ENCODE measurements around the gene KSR2.

The KSR2 gene

DNA sequence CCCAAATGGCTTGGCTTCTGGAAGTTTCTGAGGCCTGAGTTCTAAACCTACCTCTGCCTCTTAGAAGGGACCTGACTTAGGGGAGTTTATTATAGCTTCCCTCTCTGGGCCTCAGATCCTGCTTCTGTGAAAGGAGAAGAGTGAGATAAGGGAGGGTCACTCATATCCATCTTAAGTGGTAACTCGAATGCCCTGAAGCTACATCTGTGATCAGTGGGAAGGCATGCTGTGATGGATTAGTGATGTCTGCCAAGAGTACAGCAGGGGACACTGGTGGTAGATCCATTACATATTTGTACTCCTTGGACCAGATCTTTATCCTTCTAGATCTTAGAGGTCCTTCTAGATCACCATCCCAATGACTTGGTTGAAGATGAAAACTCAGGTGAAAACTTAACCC is 509.6 kb downstream of the KSR2 start:
- DNase-seq (ENCODE audit: low read depth in 3 of 3): no peak

DNA sequence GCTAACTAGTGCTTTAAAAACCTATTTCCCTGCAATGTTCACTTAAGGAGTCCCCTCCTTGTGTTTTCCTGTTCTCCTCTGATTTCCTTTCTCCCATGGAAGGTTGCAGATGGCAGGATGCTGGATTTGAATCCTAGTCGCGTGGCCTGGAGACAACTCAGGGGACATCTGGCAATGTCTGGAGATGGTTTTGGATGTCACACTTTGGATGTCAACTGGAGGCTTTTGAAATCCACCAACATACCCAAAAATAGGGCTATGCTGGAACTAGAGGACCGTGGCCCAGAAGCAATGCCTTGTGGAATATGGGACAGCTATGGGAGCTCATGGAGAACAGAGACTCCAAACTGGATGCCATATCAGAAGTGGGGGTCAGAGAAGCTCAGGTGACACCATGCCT is 511.6 kb downstream of the KSR2 start:
- DNase-seq (ENCODE audit: low read depth in 3 of 3): no peak

DNA sequence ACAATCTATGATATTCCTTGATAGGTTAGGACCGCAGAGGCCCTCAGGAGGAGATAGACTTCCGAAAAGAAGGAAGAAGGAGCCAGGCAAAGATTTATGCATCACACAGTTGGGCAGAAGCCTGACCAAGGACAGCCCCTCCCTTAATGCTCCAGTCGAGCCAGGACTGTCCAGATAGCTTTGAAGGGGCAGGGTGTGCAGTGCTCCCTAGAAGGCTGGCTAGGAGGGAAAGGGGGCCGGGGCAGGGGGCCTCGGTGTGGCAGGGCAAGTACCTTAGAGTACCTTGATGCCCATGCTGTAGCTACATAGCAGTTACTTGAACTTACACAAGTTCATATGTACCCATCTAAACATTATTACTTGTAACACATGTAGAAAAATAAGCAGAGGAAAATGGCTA is 512.7 kb downstream of the KSR2 start:
- DNase-seq (ENCODE audit: low read depth in 3 of 3): no peak

DNA sequence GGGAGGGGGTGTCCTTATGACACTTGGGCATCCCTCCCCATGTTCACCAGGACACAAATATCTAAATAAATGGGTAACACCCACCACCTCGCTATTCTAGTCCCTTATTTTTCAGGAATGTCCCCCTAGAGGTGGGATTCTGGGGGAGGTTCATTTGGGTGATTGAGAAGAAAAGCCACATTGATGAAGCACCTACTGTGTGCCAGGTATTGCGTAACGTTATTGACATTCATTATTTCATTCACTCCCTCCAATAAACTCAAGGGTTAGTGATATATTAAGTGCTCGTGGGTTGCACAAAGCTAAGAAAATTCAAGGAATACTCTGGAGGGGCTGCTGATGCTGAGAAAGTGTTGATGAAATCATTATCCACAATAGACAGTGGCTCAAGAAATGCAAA is 514.8 kb downstream of the KSR2 start:
- DNase-seq (ENCODE audit: low read depth in 3 of 3): no peak

DNA sequence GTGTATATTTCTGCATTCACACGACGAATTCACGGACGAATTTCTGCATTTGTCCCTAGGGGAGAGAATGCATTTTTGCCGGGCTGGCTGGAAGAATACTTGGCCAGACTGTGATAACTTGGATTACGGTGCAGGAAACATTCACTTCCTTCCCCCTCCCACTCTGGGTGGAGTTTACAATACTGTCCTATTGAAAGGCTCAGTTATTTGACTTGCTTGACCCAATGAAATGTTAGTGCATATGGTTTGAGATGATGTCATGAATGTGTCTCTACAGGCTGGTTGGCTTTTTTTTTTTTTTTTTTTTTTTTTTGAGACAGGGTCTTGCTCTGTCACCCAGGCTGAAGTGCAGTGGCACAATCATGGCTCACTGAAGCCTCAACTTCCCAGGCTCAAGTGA is 516.7 kb downstream of the KSR2 start:
- DNase-seq (ENCODE audit: low read depth in 3 of 3): no peak

DNA sequence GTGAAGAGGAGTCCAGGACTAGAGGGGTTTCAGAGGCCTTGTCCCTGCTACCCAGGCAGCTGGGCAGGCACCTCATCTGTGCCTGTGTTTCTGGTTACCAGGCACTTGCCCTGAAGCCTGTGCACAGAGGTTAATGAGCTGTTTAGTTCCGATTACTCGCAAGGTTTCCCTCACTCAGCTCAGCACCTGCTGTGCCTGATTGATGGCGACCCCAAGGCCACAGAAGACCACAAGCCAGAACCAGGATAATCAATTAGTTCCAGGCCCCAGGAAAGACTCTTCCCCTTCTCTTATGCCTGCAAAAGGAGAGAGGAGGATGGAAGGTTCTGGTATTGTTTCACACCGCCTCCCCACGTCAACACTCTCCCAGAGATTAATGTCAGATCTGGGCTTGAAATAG is 518.6 kb downstream of the KSR2 start:
- DNase-seq (ENCODE audit: low read depth in 3 of 3): no peak

DNA sequence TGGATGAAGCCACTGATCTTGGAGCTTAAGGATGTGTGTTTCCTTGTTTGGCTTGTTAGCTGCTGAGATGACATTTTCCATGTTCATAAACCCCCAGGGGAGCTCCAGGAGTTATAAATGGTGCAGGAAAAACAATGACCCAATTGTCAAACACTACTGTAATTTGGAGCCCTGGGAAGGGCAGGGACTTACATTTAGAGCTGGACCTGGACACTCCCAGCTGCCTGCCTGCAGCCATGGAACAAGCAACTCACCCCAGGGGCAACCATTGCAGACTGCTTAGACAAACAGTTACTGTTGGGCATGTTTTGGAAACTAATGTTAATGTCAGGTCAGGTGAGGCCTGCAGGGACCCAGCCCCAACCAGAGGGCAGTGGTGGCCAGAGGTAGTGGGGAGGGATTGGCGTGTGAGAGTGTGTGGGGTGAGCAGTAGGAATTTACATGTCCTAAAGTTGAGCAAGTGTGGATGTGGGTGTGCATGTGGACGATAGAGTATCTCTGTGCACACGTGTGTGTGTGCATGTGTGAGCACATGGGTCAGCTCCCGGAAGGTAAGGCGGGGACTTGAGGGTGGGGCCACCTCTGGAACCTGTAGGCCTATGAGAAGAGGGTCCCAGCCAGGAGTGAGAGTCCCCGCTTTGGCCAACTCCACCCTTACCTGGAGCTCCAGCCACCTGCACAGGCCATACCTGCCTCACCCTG is 521.0 kb downstream of the KSR2 start:
- no peak for DNase-seq (ENCODE audit: low read depth in 3 of 3)

DNA sequence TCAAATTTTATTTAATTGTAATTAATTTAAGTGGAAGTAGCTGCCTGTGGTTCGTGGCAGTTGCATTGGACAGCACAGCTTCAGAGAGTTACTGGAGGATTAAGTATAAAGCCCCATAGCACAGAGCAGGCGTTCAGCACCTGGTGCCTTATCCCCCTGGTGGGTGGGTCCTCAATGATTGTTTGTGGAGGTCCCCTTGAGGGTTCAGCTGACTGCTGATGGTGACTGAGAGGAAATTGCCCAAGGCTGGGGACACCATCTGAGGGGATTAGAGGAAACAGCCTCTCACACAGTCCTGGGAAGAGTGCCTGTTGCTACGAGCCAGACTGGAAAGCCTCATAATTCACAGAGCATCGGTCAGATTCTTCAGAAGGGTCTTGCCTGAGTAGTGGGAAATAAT is 524.0 kb downstream of the KSR2 start:
- no peak for DNase-seq (ENCODE audit: low read depth in 3 of 3)

DNA sequence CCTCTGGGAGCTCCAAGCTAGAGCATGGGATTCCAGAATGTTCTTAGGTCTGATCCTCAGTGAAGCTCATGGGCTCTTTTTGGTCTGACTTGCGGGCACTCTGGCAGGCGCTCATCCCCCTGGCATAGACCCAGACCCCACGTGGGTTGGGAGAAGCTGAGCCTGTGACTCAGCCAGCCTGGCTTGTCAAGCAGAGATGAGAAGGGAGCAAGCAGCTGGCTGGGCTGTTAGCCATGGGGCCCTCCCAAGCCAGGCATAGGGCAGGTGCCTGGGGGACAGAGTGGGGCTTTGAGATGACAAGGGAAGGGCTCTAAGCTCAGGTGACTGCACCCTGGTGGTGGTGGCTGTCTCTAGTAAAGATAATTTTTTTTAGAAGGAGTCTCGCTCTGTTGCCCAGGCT is 527.0 kb downstream of the KSR2 start:
- DNase-seq (ENCODE audit: low read depth in 3 of 3): no peak

DNA sequence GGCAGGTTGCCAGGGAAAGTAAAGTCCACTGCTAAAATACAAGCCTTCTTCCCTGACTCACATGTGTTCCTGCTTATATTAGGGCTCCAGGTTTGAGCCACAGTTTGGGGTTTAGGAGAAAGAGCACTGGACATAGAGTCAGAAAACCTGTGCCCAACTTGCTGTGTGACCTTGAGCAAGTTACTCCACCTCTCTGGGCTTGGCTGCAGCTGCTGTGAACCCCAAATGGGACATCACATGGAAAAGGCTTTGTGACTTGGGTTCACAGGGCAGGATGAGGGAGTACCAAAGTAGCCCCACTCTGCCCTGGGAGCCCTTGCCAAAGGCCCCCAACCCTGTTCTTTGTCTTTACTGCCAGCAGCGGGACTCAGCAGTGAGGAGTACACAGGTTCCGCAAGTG is 528.4 kb downstream of the KSR2 start:
- no peak for DNase-seq (ENCODE audit: low read depth in 3 of 3)

DNA sequence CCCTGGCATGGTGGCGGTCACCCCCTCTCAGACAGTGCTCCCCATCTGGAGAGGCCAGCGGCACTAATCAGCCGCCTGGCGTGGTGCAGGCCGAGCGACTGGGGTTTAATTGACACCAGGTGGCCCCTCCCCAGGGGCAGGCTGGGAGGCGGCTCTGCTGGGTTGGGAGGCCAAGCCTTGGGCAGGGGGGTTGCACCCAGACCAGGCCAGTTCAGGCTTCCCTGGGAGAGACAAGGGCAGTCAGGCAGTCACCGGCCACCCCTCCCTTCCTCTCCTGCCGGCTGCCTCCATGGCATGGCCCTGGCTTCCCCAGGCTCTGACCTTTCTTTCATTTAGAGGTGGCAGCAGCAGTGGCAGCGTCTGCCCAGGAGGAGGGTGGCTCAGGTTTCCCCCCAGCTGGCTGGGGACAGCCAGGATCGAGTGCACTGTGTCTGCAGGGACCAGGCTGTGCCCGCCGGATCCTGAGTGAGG is 529.2 kb downstream of the KSR2 start:
- DNase-seq (ENCODE audit: low read depth in 3 of 3): no peak

DNA sequence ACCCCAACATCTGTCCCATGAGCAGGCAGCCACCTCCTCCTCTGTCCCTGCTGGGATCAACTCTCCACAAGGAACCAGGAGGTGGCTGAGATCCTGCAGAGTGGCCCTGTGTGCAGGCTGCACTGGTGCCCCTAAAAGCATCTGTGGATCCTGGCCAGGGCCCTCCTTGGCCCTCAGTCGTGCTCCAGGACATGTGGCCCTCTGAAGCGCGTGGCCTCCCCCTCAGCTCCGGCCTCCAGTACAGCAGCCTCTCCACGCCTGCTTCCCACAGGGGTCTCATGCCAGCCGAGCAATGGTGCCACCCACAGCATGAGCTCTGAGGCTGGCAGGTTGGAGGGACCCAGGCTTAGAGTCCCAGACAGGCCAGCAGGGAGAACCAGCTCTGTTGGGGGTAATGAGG is 530.0 kb downstream of the KSR2 start:
- DNase-seq (ENCODE audit: low read depth in 3 of 3): no peak

DNA sequence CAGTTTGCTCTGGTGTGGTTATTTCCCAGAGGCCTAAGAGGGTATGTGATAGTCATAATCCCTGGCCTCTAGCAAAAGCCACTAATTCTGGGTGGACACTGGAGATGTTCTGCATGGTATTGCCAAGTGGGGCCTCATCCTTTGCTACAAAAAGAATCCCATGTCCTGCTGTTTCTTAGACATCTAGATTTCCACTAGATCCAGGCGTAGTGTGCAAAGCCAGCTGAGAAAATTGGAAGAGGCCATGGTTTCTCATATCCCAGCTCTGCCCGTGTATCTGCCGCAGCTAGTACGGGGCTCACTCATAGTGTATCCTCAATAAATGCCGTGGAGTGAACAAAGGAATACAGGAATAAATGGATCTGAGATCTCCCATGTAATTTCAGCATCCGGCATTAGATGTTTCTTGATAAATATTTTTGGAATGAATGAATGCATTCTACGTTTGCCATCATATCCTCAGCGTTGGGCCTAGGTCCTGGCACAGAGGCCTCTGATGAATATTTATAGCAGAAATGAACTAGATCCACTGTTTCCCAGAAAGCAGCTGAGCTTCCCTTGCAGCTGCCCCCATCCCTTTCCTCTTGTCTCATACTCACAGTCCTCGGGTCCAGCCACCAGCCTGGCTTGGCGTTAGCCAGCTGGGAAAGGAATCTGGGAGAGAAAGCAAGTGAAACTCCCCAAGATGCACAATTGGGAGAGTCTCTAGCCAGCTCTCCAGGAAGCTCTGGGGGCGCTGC is 531.1 kb downstream of the KSR2 start:
- no peak for DNase-seq (ENCODE audit: low read depth in 3 of 3)

DNA sequence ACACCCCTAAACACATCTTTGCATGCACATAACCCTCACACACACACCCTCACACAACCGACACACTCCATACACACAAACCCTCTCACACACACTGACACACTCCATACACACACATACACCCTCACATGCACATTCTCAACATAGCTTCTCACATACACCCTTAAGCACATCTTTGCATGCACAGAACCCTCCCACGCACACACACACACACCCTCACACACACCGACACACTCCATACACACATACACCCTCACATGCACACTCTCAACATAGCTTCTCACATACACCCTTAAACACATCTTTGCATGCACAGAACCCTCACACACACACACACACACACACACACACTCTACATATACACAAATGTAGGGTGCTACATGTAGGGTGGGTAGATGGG is 534.9 kb downstream of the KSR2 start:
- no peak for DNase-seq (ENCODE audit: low read depth in 3 of 3)

DNA sequence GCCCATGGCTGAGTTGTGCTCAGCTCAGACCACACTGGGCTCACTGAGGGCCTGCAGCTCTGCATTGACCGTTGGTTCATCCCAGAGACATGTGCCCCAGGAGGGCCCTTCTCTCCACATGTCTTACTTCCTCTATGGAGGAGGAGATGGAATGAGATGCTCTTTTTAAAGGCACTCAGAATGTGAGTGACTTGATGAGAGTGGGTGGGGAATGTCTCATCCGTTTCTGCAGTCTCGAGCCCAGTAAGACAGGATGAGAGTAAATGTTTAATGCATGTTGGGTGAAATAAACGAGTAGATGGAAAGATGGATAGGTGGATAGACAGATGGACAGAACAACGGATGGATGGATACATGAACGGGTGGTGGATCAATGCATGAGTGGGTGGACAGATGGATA is 538.5 kb downstream of the KSR2 start:
- no peak for DNase-seq (ENCODE audit: low read depth in 3 of 3)

DNA sequence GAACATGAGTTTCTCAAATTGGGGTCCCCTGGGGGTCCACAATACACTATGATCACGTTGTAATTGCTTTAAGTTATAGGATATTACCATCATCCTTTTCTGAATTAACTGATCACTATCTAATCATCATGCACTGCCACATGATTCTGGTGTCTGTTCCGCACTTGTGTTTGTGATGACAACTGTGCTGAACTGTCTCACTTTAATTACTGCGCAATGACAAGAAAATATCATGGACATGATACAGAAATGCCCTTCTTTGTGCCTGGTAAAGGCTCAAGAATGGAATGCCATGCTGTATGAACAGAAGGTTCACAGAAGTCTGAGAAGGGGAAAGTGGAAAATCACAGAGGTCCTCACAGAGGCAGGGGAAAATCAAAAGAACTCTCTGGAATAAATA is 541.6 kb downstream of the KSR2 start:
- no peak for DNase-seq (ENCODE audit: low read depth in 3 of 3)

DNA sequence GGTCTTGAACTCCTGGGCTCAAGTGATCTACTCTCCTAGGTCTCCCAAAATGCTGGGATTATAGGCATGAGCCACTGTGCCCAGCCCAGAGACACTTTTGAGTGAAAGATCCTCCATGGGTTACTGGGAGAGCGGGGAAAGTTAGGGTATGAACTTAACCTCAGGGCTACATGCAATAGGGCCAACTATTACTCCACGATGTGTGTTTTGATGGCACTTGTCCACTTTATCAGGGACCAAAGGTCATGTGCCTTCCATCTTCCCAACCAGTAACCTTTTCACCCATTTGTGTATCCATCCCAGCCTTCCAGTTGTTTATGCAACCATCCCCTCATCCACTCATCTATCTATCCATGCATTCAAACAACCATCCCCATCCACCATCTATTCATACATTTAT is 546.8 kb downstream of the KSR2 start:
- DNase-seq (ENCODE audit: low read depth in 3 of 3): no peak

DNA sequence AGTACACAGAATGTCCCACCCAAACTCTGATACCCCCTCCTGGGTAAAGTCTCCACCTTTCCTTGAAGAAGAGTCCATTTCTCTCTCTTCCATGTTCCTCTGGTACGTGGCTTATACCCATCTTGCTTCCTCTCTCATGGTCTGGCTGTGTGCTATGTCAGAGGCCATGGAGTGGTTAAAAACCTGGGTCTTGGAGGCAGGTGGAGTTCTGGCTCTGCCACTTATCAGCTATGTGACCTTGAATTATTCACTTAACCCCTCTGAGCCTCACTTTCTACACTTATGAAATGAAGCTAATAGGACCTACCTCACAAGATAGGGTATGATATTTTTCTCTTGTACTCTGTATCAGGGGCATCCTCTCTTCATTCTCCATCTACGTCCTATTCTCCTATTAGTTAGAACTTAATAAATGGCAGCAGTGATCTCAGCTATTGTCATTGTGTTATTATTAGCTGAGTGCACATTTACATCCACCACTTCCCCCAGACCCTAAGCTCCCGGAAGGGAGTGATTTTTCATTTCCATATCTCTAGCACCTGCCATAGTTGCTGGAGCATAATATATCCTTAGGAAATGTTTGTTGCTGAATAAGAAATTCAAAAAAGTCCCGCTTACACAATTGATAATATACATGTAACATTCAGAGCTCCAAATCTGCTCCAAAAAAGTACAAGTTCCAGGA is 547.6 kb downstream of the KSR2 start:
- no peak for DNase-seq (ENCODE audit: low read depth in 3 of 3)

DNA sequence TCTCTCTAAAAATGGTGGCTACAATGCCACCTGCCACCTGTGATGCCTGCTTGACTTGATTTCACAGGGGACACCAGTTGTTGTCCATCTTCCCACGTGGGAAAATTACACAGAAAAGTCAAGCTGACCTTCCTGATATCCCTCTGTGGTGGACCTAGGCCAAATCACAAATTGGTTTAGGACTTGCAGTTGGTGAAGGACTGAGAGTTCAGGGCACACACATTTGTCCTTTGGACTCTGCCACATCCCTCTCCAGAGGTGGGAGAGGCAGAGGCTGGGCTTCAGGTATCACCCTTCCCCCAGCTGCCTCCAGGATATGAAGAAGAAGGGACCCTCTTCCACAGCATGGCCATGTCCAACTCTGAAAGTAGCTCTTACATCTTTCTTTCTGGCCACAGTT is 551.8 kb downstream of the KSR2 start:
- DNase-seq (ENCODE audit: low read depth in 3 of 3): no peak

DNA sequence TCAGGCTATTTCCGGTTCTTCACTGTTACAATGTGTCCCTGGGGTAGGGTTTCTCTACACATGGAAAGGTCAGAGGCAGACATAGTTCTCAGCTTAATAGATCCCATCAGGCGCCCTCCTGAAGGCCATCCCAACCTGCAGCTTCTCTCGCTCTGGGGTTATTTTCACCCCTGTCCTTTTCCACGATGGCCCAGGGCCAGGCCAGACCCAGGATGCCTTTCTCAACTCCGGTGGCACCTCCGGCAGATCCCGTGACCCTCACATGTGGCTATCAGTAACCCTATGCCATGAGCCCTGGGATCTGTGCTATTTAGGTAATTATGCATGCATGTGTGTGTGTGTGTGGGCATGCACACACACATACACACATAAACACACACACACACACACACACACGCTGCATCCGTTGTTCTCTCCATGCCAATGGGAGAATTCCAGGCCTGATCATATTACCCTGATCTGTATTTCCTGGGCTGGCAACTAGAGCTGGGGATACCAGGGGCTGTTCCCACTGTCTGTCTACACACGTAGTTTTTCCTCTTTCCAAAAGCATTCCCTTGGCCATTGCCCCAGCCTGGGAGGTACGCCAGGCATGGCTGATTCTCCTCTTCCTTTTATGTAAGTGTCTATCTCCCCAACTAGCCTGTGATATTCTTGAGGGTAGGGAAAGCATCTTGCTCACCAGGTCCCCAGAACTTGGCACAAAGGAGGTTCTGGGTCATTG is 556.2 kb downstream of the KSR2 start:
- no peak for DNase-seq (ENCODE audit: low read depth in 3 of 3)

DNA sequence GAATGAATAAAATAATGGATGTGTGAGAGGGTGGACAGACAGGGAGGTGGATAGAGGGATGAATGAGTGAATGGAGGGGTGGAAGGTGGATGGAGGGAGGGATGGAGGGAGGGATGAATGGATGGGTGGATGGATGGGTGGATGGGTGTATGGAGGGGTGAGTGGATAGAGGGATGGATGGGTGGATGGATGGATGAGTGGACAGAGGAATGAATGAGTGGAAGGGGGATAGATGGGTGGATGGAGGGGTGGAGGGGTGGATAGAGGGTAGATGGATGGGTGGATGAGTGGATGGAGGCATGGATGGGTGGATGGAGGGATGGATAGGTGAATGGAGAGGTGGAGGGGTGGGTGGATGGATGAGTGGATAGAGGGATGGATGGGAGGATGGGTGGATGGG is 559.5 kb downstream of the KSR2 start:
- no peak for DNase-seq (ENCODE audit: low read depth in 3 of 3)

DNA sequence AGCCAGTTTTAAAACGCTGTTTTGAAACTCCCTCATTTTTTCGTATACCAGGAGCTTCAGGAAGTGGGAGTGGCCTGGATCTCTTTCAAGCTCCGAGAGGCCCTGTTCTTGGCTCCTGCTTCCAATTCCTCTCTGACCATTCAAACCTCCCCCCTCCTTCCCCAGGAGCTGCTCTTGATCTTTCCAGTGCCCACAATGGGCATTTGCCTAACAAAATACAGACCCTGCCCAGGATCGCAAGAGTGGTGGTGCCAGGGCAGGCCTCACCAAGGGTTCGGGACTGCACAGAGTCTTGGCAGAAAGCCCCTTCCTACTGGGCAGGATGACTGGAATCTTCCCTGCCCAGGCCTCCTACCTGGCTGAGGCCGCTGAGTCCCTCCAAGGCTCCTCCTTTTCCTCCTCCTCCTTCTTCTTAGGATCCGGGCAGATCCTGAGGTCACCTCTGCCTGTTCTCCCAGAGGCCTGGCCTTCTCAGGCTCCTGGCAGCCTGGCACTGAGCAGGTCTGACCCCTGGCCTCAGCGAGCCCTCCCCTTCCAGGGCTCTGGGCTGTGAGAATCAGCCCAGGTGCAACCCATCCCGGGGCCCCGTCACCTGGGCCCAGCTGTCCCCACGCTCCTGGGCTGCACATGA is 560.5 kb downstream of the KSR2 start:
- DNase-seq (ENCODE audit: low read depth in 3 of 3): no peak
